C4-2B (cell line): ENCODE results near the gene CD19.

Experiments used
- H3K27ac ChIP-seq: fragments of 450-650 bp; 2 replicates; pipeline ENCODE4 v1.5.1; 2017
- CTCF ChIP-seq: fragments of 450-650 bp; conservative IDR thresholded peaks from 2 replicates; pipeline ENCODE4 v1.5.1; 2017; ENCODE audit warnings: mild to moderate bottlenecking
- ZFX ChIP-seq: fragments of 450-650 bp; IDR thresholded peaks from 2 replicates; pipeline ENCODE4 v1.6.1; 2017

Gene CD19

GRCh38 chr16:28930652-28931051 is 1.1 kb upstream of the CD19 start:
- TF ChIP-seq ZFX (no peak), CTCF (no peak)
- no peak overlapping the region for H3K27ac ChIP-seq

- H3K27ac ChIP-seq: no peak overlapping the region
- TF ChIP-seq ZFX (no peak), CTCF (no peak)
Observed at GRCh38 chr16:28932339-28933141, 769 bp downstream of the CD19 start.

- no peak overlapping the region for H3K27ac ChIP-seq
- TF ChIP-seq CTCF (no peak), ZFX (no peak)
Observed at GRCh38 chr16:28933171-28933570, 1.4 kb downstream of the CD19 start.

- no peak overlapping the region for H3K27ac ChIP-seq
Observed at GRCh38 chr16:28935346-28935745, 3.6 kb downstream of the CD19 start.

GRCh38 chr16:28935924-28936783 is 4.4 kb downstream of the CD19 start:
- H3K27ac ChIP-seq: no peak overlapping the region
- TF ChIP-seq ZFX (no peak), CTCF (no peak)

More at GRCh38 chr16:28935346-28935745, 3.6 kb downstream of the CD19 start:
- no peak for TF ChIP-seq CTCF
- TF ChIP-seq ZFX: no peak

GRCh38 chr16:28936784-28937155 is 5.0 kb downstream of the CD19 start:
- H3K27ac ChIP-seq: no peak overlapping the region
- TF ChIP-seq ZFX: no peak
- TF ChIP-seq CTCF: no peak
